ENCODE measurements around the gene TRIB2.

Gene TRIB2

DNA sequence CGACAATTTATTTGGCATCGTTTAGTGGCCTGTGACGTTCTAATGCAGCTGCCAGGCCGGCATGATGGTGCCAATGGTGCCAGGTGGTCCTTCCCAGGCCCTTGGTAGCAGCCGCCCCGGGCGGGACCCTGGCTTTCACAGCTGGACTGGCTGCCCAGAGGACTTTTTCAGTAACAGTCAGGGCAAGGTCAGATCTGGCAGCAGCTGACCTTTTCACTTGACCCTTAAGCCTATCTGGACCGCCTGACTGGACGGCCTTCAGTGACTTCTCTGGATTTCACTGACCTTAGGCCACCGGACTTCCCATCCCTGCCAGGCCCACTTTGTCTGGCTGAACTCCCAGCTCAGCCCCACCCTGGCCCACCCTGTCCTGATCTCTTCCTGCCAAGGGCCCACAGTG is 15.9 kb downstream of the TRIB2 start:
- no peak for TF ChIP-seq MYC (IDR thresholded peaks at IDR 0.05; ENCODE audit: low read depth, low read length)
- TF ChIP-seq POLR2A (IDR thresholded peaks at IDR 0.05; ENCODE audit: extremely low read depth, insufficient read length), result no peak
- TF ChIP-seq, protein P1, sequence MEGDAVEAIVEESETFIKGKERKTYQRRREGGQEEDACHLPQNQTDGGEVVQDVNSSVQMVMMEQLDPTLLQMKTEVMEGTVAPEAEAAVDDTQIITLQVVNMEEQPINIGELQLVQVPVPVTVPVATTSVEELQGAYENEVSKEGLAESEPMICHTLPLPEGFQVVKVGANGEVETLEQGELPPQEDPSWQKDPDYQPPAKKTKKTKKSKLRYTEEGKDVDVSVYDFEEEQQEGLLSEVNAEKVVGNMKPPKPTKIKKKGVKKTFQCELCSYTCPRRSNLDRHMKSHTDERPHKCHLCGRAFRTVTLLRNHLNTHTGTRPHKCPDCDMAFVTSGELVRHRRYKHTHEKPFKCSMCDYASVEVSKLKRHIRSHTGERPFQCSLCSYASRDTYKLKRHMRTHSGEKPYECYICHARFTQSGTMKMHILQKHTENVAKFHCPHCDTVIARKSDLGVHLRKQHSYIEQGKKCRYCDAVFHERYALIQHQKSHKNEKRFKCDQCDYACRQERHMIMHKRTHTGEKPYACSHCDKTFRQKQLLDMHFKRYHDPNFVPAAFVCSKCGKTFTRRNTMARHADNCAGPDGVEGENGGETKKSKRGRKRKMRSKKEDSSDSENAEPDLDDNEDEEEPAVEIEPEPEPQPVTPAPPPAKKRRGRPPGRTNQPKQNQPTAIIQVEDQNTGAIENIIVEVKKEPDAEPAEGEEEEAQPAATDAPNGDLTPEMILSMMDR (IDR thresholded peaks at IDR 0.05; ENCODE audit: low read depth, low read length), result no peak
- no peak for TF ChIP-seq MAX (IDR thresholded peaks at IDR 0.05; ENCODE audit: low read depth, low read length)
- no peak overlapping the region for H3K4me3 ChIP-seq (ENCODE audit: low read depth, low read length)
- no peak for DNase-seq (ENCODE audit: low read depth)

- TF ChIP-seq, protein P1 (IDR thresholded peaks at IDR 0.05; ENCODE audit: low read depth, low read length), result no peak
- TF ChIP-seq POLR2A (IDR thresholded peaks at IDR 0.05; ENCODE audit: extremely low read depth, insufficient read length) (no peak), MAX (IDR thresholded peaks at IDR 0.05; ENCODE audit: low read depth, low read length) (no peak)
- no peak for DNase-seq (ENCODE audit: low read depth)
- no peak overlapping the region for H3K4me3 ChIP-seq (ENCODE audit: low read depth, low read length)
Measured at GRCh38 chr2:12733846-12734245, 17.1 kb downstream of the TRIB2 start.

DNA sequence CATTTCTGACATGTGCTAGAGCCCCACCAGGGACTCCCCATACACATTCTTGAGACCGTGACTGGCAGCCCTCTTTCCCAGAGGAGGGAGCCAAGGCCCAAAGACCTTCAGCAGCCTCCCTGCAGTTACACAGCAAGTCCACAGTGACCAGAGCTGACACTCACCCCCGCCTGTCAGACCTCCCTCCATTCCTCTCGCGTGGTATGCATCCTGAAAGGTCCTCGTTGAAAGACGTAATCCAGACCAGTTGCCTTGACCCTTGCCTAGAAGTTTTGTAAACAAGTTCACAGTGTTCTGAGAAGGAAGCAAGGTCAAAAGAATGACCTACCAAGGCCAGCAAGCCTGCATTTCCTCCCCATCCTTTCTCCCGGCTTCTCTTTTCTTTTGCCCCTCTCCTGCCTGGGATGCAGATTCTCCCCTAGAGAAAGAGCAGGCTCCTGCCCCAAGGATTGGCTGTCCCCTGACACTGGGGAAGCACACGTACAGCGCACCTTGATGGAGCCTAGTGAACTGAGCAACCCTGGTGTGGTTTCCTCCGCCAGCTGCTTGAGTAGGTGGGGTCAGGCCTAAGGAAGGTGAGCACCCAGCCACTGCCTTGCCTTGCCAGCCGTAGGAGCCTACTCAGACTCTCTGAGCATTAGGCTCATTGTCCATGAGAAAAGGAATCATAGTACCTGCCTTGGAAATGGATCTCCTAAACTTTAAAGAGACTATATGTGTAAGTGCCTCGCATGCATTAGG is 18.3 kb downstream of the TRIB2 start:
- no peak for DNase-seq (ENCODE audit: low read depth)
- H3K4me3 ChIP-seq (ENCODE audit: low read depth, low read length), result no peak overlapping the region
- TF ChIP-seq MYC (IDR thresholded peaks at IDR 0.05; ENCODE audit: low read depth, low read length) (no peak), MAX (IDR thresholded peaks at IDR 0.05; ENCODE audit: low read depth, low read length) (no peak)
- TF ChIP-seq, protein P1 (IDR thresholded peaks at IDR 0.05; ENCODE audit: low read depth, low read length), result no peak

DNA sequence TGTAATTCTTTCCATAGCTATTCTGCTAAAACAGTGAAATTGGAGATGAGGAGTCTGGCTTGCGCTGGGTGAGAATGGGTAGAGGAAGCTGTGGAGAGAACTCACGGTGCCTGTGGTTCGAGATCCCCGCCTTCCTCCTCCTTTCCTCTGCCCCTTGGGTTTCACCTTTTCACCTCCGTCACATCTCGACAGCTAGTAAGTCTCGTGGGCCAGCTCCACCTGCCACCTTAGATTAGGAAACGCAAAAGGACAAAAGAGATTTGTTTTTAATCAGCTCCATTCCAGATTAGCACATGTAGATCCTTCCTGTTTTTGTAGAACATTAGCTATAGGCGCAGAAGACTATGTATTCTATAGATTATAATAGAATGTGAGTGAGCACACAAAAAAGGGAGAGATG is 20.6 kb downstream of the TRIB2 start:
- no peak for DNase-seq (ENCODE audit: low read depth)
- no peak for TF ChIP-seq MYC (IDR thresholded peaks at IDR 0.05; ENCODE audit: low read depth, low read length)
- TF ChIP-seq MAX (IDR thresholded peaks at IDR 0.05; ENCODE audit: low read depth, low read length), result no peak
- TF ChIP-seq, protein P1 (IDR thresholded peaks at IDR 0.05; ENCODE audit: low read depth, low read length), result no peak
- no peak for TF ChIP-seq POLR2A (IDR thresholded peaks at IDR 0.05; ENCODE audit: extremely low read depth, insufficient read length)
- no peak overlapping the region for H3K4me3 ChIP-seq (ENCODE audit: low read depth, low read length)

DNA sequence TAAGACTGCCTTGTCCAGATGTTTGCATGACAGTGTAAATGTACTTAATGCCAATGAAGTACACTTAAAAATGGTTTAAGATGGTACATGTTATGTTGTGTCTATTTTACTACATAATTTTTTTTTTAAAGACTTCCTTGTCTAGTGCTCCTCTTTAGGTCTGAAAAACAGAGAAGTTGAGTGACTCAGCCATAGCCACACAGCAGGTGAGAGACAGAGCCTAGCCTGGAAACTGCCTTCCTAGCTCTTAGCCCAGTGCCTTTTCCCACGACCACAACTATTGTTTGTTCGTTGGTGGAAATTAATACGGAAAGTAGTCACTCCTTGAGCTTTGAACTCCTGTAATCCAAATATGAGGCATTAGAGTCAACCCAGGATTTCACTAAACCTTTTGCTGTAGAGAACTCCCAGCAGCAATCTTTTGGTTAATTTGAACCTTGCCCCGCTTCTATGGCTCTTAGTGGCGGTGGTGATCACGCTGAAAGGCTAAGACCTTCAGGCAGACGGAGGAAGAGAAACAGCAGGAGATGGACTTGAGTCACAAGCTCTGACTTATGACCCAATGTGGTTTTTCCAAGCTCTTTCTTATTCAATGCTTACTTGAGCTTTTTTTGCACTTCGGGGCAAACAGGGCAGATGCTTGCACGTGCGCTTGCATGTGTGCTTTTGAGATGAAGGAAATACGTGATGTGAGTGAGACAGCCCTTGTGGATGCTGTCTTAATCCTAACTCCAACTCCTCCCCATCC is 21.2 kb downstream of the TRIB2 start:
- no peak for TF ChIP-seq MAX (IDR thresholded peaks at IDR 0.05; ENCODE audit: low read depth, low read length)
- TF ChIP-seq POLR2A (IDR thresholded peaks at IDR 0.05; ENCODE audit: extremely low read depth, insufficient read length), result no peak
- TF ChIP-seq, protein P1 (IDR thresholded peaks at IDR 0.05; ENCODE audit: low read depth, low read length), result no peak
- TF ChIP-seq MYC (IDR thresholded peaks at IDR 0.05; ENCODE audit: low read depth, low read length), result no peak

More for the DNA sequence above, 21.2 kb downstream of the TRIB2 start:
- H3K4me3 ChIP-seq (ENCODE audit: low read depth, low read length), result no peak overlapping the region
- DNase-seq (ENCODE audit: low read depth), result no peak
